NAMALWA (cell line): ENCODE results near the gene SCAI.
"Not testable (repeated sequence)": the region's sequence is repeated elsewhere in the genome, so short reads cannot be mapped to it uniquely, and the experiment has no call there.

Source experiments
- DNase-seq: peaks from one replicate; pipeline ENCODE4 v3.0.0-alpha.2; 2015; ENCODE audit warnings: low spot score

Gene SCAI

DNA sequence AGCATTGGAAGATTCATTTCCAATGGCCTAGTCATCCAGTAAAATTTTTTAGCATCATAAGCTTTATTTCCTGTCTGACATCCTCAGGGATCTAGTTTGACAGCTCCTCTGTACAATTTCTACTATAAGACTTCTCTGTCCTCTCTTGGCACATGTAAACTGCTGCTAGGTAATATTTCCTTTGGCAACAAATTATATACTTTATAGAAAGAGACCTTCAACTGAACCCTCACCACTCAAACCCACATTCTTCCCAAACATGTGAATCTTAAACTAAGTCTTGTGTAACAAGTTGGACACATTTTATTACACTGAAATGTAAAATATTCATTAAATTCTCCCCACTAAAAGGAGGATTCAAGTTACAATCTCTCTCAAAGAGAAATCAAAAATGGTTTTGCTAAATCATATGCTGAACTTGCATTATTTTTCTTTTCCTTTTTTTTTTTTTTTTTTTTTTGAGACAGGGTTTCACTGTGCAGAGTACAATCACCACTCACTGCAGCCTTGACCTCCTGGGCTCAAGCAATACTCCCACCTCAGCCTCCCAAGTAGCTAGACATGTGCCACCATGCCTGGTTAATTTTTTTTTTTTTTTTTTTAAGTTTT lies 36.9 kb downstream of the SCAI start:
- DNase-seq = no peak

DNA sequence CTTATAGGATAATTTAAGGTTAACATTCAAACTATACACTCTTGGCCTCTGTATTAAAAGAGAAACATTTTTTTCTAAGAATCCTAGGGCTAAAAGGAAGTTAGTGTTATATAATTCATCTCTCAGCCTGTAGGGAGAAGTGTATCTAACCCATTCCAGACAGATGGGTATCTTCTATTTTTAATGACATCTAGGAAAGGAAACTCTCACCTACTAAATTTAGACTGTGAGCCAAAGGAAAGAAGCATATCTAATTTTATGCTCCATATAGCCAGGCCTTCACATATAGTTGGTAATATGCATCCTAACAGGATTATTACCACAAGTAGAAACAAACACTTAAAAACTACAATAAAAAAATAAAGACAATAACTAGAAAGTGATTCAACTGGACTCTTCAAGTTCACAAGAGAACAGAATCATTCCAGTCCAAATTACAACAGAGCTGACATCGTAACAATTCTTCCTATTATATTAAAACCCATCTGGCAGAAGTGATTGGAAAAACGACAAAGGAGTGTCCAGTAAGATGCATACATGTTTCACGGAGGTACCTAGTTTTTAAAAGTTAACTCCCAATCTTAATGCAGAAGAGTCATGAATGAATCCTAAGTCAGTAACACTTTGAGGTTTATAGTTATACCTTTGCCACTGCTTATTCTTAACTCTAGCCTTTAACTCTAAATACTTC lies 39.4 kb downstream of the SCAI start:
- DNase-seq = no peak

DNA sequence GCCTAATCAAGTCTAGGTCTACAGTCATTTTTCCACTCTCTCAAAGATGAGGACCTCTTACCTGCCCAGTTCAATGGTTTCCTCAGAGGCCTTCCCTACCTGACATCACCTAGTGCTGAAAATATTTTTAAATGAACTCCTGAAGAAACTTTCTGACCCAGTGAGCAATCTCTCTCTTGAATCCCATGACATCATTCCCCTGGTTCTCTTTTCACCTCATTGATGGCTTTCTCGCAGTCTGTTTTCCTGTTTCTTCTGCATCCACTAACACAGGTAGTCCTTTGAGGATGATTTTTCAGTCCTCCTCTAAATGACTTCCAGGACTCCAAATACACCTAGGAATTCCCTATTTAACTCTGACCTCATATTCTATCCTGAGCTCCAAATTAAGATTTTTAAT lies 40.3 kb downstream of the SCAI start:
- DNase-seq = no peak

DNA sequence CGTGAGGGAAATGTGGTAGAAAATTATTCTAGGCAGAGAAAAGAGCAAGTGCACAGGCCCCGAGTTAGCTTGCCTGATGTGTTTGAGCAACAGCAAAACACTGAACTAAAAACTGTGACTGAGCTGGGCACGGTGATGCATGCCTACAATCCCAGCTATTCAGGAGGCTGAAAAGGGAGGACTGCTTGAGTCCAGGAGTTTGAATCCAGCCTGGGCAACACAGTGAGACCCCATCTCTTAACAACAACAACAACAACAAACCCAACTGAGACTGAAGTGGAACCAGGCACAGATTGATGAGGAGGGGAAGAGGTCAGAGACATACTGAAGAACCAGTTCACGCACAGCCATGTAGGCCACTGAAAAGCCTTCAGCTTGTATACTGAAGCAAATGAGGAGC lies 42.5 kb downstream of the SCAI start:
- no peak for DNase-seq

DNA sequence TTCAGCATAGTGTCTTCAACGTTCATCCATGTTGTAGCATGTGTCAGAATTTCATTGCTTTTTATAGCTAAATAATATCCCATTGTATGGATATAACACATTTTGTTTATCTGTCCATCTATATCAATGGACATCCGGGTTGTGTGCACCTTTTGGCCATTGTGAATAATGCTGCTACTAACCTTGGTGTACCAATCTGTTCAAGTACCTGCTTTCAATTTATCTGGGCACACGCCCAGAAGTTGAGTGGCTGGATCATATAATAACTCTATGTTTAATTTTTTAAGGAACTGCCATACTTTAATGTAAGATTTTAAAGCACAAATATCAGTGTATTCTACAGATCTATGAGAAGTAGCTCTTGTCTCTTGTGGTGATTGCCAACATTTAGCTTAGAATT lies 43.5 kb downstream of the SCAI start:
- no peak for DNase-seq

DNA sequence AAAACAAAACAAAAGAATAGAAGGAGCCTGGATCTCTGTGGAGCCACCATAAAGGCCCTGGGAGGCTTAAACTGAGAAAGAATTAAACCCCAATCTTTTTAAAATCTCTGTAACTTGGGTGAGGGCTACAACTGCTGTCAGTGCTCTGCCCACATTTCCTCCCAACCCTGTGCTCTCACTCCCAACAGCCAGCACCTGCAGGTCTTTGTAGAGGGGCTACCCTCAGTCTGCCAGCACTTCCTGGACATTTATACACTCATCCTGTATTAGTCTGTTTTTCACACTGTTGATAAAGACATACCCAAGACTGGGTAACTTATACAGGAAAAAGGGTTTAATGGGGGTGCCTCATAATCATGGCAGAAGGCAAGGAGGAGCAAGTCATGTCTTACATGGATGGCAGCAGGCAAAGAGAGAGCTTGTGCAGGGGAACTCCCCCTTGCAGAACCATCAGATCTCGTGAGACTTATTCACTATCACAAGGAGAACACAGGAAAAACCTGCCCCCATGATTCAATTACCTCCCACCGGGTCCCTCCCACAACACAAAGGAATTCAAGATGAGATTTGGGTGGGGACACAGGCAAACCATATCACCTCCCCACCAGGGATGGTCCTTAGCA lies 47.4 kb downstream of the SCAI start:
- DNase-seq = no peak

DNA sequence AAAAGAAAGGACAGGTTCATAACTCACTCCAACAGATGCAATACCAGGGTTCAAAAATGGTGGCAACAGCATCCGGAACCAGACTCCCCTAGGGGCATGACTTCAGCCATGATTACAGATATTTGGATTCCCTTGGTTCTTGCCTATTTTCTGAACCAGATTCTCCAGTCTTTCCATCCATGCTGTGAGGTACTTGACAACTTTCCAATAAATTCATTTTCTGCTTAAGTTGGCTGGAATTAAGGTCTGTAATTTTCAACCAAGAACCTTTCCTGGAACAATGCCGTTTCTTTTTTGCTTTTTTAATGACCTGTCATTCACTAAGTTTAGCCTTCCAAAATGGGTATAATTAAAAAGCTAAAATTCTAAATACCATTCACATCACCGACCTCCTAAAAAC lies 52.2 kb downstream of the SCAI start:
- no peak for DNase-seq

DNA sequence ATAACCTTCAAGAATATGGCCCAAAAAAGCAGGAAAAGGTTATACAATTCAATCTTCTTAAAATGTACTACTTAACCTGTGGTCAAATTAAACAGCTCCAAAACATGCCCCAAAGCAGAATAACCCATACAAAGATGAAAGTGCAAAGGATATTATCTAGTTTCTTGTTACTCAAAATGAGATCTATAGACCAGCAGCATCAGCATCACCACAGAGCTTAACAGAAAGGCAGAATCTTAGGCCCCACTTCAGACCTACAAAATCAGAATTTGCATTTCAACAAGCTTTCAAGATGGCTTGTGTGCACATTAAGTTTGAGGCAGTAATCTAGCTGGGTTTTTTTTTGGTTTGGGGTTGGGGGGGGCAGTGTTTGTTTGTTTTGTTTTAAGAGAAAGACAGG lies 54.0 kb downstream of the SCAI start:
- no peak for DNase-seq

DNA sequence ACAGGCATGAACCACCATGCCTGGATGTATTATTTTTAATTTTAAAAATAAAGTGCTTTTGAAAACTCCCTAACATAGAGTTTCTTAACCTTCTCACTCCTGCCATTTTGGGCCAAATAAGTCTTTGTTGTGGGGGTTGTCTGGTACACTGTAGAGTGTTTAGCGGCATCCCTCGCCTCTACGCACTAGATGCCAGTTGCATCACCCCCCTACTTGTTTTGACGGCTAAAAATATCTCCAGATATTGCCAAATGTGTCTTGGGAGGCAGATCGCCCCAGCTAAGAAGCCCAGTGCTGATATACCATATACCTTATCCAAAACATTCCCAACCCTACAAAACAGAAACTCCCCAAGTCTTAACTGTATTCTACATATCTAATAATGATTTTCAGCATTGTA lies 54.6 kb downstream of the SCAI start:
- no peak for DNase-seq

DNA sequence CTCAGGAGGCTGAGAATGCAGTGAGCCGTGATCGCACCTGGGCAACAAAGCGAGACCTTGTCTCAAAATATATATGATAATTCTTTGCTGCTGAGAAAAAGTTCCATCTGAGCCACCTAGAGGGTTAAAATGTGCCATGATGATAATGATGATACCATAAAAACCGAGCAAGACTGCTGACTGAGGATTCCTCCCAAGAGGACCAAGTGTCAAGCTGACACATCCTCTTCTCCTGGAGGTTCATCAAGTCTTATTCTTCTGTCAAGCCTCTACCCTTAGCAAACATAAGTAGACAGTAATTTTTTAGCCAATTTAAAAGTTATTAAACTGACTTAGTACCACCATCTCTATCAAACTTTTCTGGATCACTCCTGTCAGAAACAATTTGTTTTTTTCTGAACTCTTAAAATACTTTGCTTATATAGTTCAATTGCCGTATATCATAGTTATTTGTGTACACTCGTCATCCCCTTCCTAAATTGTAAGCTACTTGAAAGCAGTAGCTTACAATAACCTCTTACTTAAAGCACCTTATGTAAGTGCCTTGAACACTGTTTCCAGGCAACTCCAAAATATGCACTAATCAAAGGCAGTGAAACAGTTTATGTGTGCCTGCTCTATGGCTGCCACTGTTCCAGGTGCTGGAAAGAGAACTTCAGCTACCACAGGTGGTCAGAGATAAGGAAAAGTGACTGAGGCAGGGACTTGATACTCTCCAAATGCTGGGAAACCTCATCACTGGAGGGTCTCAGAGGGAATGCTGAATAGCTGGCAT lies 57.4 kb downstream of the SCAI start:
- DNase-seq = no peak

DNA sequence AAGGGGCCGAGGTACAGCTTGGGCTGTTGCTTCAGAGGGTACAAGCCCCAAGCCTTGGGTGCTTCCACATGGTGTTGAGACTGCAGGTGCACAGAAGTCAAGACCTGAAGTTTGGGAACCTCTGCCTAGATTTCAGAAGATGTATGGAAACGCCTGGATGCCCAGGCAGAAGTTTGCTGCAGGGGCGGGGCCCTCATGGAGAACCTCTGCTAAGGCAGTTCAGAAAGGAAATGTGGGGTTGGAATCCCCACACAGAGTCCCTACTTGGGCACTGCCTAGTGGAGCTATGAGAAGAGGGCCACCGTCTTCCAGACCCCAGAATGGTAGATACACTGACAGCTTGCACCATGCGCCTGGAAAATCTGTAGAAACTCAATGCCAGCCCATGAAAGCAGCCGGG lies 61.1 kb downstream of the SCAI start:
- DNase-seq = not testable (repeated sequence)

DNA sequence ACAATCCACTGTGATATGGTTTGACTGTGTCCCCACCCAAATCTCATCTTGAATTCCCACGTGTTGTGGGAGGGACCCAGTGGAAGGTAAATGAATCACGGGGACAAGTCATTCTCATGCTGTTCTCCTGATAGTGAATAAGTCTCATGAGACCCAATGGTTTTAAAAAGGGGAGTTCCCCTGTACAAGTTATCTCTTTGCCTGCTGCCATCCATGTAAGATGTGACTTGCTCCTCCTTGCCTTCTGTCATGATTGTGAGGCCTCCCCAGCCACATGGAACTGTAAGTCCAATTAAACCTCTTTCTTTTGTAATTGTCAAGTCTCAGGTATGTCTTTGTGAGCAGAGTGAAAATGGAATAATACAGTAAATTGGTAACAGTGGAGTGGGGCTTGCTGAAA lies 62.5 kb downstream of the SCAI start:
- not testable (repeated sequence) for DNase-seq

DNA sequence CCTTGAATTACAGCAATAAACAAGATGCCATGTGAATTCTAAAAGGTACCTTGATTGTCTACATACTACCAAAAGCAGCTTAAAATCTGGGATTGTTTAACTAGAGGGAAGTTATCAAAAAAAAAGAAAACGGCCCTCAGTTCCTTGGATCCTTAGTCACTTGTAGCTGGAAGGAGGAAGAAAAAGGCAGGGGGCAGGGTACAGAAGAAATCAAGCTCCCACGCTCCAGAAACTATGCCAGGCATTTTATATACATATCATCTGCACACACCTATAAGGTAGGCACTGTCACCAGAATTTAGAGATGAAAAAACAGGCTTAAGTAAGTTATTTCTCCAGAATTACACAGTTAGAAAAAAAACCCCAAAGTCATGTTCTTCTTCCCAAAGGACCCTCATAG lies 63.4 kb downstream of the SCAI start:
- no peak for DNase-seq

DNA sequence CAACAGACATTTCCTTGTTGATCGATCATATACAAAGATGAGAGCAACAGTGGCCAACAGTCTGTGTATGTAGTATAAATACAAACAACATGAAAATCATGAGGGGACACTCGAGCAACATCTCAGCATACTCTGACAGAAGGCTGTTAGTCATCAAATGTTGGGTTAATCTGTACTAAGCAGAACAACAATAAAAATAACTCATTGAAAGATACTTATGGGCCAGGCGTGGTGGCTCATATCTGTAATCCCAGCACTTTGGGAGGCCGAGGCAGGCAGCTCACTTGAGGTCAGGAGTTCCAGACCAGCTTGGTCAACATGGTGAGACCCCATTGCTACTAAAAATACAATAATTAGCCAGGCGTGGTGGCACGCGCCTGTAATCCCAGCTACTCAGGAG lies 67.3 kb downstream of the SCAI start:
- no peak for DNase-seq

DNA sequence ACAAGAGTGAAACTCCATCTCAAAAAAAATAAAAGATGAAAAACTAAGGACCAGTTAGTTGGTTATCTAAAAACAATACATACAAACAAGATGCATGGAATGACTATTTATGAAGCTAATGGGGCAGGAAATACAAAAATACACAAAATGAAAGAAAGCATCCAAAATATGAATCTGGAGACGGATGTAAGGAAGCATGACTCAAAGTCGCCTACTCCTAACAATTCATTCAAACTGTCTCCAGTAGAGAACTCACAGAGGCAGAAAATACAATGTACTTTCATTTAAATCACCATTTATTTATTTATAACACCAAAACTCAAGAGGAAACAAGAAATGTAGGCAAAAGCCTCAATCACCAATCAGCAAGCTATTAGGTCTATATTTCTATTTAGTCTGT lies 68.4 kb downstream of the SCAI start:
- DNase-seq = no peak

DNA sequence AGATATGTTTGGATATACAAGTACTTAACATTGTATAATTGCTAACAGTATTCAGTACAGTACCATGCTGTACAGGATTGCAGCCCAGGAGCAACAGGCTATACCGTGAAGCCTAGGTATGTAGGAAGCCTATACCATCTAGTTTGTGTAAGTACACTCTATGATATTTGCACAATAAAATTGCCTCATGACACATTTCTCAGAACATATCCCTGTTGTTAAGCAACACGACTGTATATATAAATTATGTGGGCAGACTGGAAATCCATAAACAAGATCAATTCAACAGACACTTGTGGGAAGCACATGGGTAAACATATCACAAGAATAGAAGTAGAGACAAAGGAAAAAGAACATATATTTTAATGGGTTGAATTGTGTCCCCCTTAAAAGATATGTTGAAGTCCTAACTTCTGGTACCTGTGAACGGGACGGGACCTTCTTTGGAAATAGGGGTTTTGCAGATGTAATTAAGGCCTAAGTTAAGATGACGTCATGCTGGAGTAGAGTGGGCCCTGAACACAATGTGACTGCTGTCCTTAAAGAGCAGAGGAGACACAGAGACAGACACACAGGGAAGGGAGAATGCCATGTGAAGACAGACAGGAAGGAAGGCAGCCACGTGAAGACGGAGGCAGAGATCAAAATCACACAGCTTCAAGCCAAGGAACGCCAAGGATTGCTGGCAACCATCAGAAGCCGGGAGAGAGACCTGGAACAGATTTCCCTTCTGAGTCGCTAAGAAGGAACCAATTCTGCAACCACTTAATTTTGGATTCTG lies 76.3 kb downstream of the SCAI start:
- DNase-seq = no peak

DNA sequence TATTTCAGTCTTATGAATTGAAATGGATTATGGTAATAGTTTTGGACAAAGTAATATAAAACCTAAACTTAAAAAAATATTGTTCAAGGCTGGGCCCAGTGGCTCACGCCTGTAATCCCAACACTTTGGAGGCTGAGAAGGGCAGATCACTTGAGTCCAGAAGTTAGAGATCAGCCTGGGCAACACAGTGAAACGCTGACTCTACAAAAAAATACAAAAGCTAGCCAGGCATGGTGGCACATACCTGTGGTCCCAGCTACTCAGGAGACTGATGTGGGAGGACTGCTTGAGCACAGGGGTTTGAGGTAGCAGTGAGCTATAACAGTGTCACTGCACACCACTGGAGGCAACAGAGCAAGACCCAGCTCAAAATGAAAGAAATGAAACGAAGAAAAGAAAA lies 81.9 kb downstream of the SCAI start:
- no peak for DNase-seq

DNA sequence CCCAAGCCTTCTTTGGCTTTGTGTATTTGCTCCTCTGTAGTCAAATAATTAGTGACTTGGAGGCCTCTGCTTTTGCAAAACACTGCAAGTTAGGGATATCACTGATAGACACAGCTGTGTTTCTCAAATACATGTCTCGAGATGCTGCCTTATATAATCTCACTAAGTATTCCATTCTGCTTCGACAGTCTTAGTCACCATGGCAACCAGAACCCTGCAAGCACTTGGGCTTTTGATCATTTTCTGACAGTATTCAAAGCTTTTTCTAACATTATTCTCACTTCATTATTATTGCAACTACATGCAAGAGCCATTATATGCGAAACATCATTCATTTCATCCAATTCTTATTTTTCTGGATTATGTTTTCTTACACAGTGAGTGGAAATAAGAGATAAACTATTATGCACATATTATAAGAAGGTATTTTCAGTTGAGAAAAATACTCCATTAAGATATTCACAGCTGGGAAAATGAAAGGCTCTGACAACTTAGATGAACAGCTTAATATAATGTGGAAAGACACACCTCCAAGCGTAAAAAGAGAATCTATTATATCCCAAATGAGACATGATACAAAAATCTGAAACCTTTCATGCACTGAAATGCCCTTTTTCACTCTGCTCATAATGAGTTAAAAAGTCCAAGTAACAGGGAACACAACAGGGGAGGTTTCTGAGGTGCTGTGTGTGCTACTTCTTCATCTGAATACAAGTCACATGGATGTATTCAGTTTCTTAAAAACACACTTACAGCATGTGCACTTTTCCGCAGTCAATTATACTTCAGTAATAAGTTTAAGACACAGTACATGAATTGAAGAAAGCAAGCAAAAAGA lies 93.9 kb downstream of the SCAI start:
- no peak for DNase-seq

DNA sequence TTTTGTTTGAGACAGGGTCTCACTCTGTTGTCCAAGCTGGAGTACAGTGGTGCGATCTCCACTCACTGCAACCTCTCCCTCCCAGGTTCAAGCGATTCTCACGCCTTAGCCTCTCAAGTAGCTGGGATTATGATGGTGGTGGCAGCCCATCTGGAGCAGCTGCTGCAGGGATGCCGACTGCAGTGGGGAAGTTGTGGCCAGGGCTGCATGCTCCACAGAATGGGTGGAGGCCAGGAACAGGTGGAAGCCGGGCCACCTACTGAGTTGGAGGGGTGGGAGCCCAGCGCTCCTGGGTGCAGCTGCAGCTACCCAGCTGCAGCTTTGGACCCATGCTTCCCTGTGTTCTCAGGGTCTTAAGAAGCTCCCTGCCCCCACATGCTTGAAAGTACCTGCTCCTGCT lies 99.7 kb downstream of the SCAI start:
- DNase-seq = no peak

DNA sequence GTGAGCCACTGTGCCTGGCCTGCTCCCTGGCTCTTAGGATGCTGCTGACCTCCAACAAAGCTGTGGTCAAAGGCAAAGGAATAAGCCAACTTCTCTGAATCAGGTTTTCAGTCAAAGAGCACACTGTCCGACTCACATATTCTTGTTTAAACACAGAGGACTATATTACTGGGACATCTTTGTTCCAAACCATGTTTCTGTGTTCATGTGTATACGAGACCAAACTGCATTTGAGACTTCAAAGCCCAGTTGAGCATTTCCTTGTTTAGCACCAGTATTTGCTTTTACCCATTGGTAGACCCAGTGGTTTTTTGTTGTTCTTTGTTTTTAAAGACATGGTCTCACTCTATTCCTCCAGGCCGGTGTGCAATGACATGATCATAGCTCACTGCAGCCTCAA lies 100.2 kb downstream of the SCAI start:
- DNase-seq = no peak

DNA sequence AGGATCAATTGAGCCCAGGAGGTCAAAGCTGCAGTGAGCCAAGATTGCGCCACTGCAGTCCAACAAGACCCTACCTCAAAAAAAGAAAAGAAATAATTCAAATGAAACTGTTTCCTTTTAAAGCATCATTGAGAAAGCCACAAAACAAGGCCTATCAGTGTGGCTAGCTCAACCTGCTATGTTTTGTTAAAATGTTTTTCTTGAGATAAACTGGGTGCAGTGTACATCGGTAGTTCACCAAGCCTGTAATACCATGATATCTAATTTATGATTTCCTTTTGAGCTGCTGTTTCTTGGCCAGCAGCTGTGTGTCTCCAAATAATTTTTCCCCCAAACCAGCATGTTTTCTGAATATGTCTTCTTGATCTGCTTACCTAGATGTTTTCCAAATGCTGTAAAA lies 105.2 kb downstream of the SCAI start:
- no peak for DNase-seq
